GM19467 (cell line): Measurements from ENCODE around the gene HOXD12.

Experiments
- ATAC-seq: cut with Tn5 transposase; IDR thresholded peaks from one replicate; pipeline ENCODE4 v1.9.1; 2021; ENCODE audit warnings: mild to moderate bottlenecking, moderate library complexity; ENCODE audit not compliant: unreplicated experiment

The HOXD12 gene

GRCh38 chr2:176105078-176105729, 5.6 kb downstream of the HOXD12 start:
- no peak for ATAC-seq

GRCh38 chr2:176105730-176106580, 6.4 kb downstream of the HOXD12 start:
- no peak for ATAC-seq

- ATAC-seq, result no peak
These were observed 7.3 kb downstream of the HOXD12 start, which contains the start of gene HOXD11 for GRCh38 chr2:176106581-176107539. TSS of gene HOXD11 (plus strand) at chr2:176107280. CDS start at chr2:176107356, 76 bp downstream.

GRCh38 chr2:176107731-176108181, 8.2 kb downstream of the HOXD12 start:
- ATAC-seq, result no peak

- ATAC-seq, result no peak
These were observed 9.8 kb downstream of the HOXD12 start for GRCh38 chr2:176109192-176109901.

GRCh38 chr2:176109946-176110345, 10.4 kb downstream of the HOXD12 start:
- no peak for ATAC-seq

- ATAC-seq, result no peak
These were observed 11.1 kb downstream of the HOXD12 start for GRCh38 chr2:176110415-176111308.

GRCh38 chr2:176111309-176111663, 11.7 kb downstream of the HOXD12 start:
- ATAC-seq, result no peak

GRCh38 chr2:176111846-176112374, 12.3 kb downstream of the HOXD12 start:
- ATAC-seq, result no peak

- no peak for ATAC-seq
These were observed 13.0 kb downstream of the HOXD12 start for GRCh38 chr2:176112375-176113302.

- ATAC-seq, result no peak
These were observed 14.7 kb downstream of the HOXD12 start for GRCh38 chr2:176114120-176114929.

- ATAC-seq, result no peak
These were observed 15.5 kb downstream of the HOXD12 start for GRCh38 chr2:176114930-176115625.

- ATAC-seq, result no peak
These were observed 16.6 kb downstream of the HOXD12 start, which contains the start of gene HOXD10 for GRCh38 chr2:176115883-176116813. TSS of gene HOXD10 (plus strand) at chr2:176116778. CDS start at chr2:176116834, 56 bp downstream.

- ATAC-seq, result no peak
These were observed 17.7 kb downstream of the HOXD12 start for GRCh38 chr2:176117162-176117822.

GRCh38 chr2:176117823-176118371, 18.3 kb downstream of the HOXD12 start:
- ATAC-seq, result no peak
